T-helper 2 cell treated with Interferon-gamma antibody and Interleukin-4, amounts not matched to agents 5 μg/mL and 100 μg/mL, for 36 hours (primary cell): ENCODE results near the gene DDI2.
"Not testable (repeated sequence)": the region's sequence is repeated elsewhere in the genome, so short reads cannot be mapped to it uniquely, and the experiment has no call there.

ENCODE experiments used
- DNase-seq: peaks from one replicate; pipeline ENCODE4 v3.0.0; 2021; ENCODE audit warnings: low spot score
- H3K27ac Mint-ChIP-seq: one replicate; pipeline ENCODE4 v1.8.0; 2021; ENCODE audit warnings: mild to moderate bottlenecking, mixed read lengths
- H3K27me3 Mint-ChIP-seq: one replicate; pipeline ENCODE4 v1.8.0; 2021; ENCODE audit warnings: low read depth, mixed read lengths
- H3K36me3 Mint-ChIP-seq: one replicate; pipeline ENCODE4 v1.8.0; 2021; ENCODE audit warnings: low read depth, mixed read lengths
- H3K4me1 Mint-ChIP-seq: one replicate; pipeline ENCODE4 v1.8.0; 2021; ENCODE audit warnings: low read depth, mixed read lengths
- H3K4me3 Mint-ChIP-seq: one replicate; pipeline ENCODE4 v1.8.0; 2022; ENCODE audit warnings: mild to moderate bottlenecking, moderate library complexity, mixed read lengths
- H3K9me3 Mint-ChIP-seq: one replicate; pipeline ENCODE4 v1.8.0; 2021; ENCODE audit warnings: mixed read lengths

The DDI2 gene

DNA sequence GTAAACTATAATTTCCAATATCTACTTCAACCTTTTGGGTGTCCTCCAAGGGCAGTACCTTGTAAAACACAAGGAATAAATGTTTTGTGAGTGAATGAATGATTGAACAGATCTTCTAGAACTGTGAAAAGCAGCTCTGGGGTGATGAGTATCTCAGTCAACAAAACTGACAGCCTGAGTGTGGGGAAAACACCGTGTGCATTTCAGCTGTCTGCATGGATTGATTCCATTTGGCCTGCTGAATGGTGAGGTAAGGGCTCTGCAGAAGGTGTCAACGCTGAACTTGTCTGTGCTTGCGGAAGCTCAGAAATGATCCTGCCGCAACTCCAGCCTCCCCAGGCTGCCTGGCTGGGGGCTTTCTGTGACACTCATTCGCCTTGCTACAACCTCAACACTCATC lies 25.0 kb upstream of the DDI2 start:
- peaks cover 18% of the 10 kb centered on the region for H3K36me3 Mint-ChIP-seq
- DNase-seq: no peak
- H3K4me3 Mint-ChIP-seq: no peak overlapping the region
- no peak overlapping the region for H3K27ac Mint-ChIP-seq
- peaks cover 3% of the 10 kb centered on the region for H3K27me3 Mint-ChIP-seq
- peaks cover 1% of the 10 kb centered on the region for H3K4me1 Mint-ChIP-seq
- no peaks in the 10 kb centered on the region for H3K9me3 Mint-ChIP-seq

DNA sequence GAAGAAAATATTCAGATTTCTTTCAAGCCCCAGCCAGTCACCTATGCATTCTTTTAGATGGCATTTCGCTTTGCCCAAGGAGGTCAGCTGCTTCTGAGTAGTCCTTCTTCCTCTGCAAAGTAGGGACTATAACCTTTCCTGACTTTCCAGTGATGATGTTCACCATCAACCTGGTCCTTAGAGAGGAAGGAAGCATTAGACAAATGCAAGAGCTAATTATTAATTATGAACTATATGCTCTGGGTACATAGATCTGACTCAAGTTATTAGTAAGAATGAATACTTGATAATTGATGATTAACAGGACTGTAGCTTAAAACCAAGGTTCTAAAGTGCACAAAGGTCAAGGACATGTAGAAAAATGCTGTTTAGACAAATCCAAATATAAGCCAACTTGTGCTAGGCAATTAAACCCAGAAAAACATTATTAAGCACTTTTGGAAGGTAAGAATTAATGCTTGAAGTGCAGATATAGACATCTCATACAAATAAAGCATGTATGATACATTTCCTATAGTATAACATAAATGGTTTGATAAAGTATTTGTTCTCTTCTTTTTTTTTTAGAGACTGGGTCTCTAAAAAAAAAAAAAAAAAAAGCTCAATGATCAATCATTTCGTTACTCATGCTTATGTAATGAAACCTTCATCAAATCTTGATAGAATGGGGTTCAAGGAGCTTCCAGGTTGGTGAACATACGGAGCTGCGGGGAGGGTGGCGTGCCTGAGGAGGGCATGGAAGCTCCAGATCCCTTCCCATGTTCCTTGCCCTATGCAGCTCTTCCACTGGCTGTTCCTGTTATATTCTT lies 21.2 kb upstream of the DDI2 start:
- Mint-ChIP-seq H3K36me3 (peaks cover 3% of the 10 kb centered on the region), H3K27me3 (peaks cover 3% of the 10 kb centered on the region)
- DNase-seq: no peak

DNA sequence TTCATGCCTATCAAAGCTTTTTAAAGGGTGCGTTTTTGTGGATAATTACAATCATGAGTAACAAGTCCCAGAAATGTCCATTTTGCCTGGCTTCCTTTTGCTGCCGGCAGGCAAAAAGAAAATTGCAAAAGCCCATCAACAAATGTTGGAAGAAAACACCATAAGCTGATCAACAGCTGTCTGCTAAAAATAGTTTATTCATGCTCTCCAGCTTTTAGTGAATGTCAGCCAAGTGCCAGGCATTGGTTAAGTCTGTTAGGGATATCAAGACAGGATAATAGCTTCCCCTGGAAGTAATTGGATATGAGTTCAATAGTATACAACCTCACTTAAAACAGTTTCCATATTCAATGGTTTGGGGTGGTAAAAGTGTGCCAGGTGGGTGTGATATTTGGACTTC lies 18.8 kb upstream of the DDI2 start:
- Mint-ChIP-seq H3K27me3 (peaks cover 3% of the 10 kb centered on the region), H3K36me3 (peaks cover under 1% of the 10 kb centered on the region), H3K4me1 (peaks cover 2% of the 10 kb centered on the region), H3K4me3 (no peak overlapping the region), H3K27ac (no peak overlapping the region), H3K9me3 (no peaks in the 10 kb centered on the region)
- DNase-seq: no peak

More for the DNA sequence above, 21.2 kb upstream of the DDI2 start:
- Mint-ChIP-seq H3K4me1 (no peaks in the 10 kb centered on the region), H3K27ac (no peak overlapping the region), H3K9me3 (no peaks in the 10 kb centered on the region), H3K4me3 (no peak overlapping the region)

DNA sequence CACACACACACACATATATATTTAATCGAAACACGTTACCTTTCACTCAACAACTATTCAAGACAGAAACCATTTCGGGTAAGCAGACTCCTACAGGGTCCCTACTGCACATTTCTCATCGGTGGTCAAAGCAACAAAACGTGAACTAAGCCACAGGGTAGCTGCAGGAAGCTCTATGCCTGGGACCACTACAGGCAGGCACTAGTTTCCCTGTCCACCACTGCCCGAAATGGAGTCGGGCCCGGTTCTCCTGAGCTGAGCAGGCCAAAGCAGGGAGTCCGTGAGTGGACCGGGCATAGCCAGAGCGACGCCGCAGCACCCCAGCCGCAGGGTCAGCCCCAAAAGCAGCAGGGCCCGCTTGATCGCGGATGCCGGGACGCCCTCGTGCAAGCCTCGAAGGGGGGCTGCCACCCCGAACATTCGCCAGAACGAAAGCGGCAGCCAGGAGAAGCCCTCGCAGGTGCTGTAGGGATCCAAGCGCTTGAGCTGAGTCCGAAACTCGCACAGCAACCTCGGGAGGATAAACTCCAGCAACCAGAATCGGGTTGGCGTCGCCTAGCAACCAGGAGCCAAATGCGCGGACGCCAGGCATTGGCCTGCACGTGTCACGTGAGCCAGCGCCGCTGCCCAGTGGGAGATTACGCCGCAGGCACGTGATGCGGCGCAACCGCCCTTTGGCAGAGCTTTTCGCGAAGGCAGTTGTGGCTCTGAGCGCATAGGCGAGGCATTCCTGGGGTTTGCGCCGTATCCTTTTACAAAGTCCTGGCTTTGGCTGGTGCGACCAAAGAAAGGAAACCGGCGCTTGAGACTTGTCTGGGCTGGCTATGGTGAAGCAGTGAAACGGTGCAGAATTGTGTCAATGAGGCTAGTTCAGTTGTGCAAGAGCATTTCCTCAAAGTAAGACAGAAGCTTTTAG lies 13.9 kb upstream of the DDI2 start:
- H3K27ac Mint-ChIP-seq: peak overlapping the region; percentile 80
- H3K27me3 Mint-ChIP-seq: peaks cover 7% of the 10 kb centered on the region
- H3K4me1 Mint-ChIP-seq: peaks cover 9% of the 10 kb centered on the region
- DNase-seq: peak; percentile 91
- H3K36me3 Mint-ChIP-seq: no peaks in the 10 kb centered on the region
- H3K4me3 Mint-ChIP-seq: peak overlapping the region; percentile 83
- peaks cover 6% of the 10 kb centered on the region for H3K9me3 Mint-ChIP-seq

DNA sequence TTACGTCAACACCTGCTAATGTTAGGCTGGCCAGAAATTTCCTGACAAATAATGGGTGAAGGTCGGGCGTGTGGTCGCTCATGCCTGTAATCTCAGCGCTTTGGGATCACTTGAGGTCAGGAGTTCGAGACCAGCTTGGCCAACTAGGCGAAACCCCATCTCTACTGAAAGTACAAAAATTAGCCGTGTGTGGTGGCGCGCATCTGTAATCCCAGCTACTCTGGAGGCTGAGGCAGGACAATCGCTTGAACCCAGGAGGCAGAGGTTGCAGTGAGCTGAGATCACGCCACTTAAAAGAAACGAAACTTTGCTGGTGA lies 13.3 kb upstream of the DDI2 start:
- H3K9me3 Mint-ChIP-seq, H3K27me3 Mint-ChIP-seq, H3K36me3 Mint-ChIP-seq, H3K4me1 Mint-ChIP-seq, DNase-seq: not testable (repeated sequence)
- H3K27ac Mint-ChIP-seq: peak overlapping the region; percentile 80
- H3K4me3 Mint-ChIP-seq: peak overlapping the region; percentile 83

DNA sequence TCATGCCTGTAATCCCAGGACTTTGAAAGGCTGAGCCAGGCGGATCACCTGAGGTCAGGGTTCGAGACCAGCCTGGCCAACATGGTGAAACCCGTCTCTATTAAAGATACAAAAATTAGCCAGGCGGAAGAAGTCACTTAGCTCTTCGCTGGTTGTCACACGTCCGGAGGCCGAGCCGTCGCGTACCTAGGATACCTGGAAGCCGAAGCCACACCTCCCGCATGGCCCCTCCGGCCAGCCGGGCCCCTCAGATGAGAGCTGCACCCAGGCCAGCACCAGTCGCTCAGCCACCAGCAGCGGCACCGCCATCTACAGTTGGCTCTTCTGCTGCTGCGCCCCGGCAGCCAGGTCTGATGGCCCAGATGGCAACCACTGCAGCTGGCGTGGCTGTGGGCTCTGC lies 12.9 kb upstream of the DDI2 start:
- not testable (repeated sequence) for H3K27ac Mint-ChIP-seq, DNase-seq, H3K4me1 Mint-ChIP-seq, H3K36me3 Mint-ChIP-seq, H3K27me3 Mint-ChIP-seq, H3K9me3 Mint-ChIP-seq
- H3K4me3 Mint-ChIP-seq: peak overlapping the region; percentile 83

DNA sequence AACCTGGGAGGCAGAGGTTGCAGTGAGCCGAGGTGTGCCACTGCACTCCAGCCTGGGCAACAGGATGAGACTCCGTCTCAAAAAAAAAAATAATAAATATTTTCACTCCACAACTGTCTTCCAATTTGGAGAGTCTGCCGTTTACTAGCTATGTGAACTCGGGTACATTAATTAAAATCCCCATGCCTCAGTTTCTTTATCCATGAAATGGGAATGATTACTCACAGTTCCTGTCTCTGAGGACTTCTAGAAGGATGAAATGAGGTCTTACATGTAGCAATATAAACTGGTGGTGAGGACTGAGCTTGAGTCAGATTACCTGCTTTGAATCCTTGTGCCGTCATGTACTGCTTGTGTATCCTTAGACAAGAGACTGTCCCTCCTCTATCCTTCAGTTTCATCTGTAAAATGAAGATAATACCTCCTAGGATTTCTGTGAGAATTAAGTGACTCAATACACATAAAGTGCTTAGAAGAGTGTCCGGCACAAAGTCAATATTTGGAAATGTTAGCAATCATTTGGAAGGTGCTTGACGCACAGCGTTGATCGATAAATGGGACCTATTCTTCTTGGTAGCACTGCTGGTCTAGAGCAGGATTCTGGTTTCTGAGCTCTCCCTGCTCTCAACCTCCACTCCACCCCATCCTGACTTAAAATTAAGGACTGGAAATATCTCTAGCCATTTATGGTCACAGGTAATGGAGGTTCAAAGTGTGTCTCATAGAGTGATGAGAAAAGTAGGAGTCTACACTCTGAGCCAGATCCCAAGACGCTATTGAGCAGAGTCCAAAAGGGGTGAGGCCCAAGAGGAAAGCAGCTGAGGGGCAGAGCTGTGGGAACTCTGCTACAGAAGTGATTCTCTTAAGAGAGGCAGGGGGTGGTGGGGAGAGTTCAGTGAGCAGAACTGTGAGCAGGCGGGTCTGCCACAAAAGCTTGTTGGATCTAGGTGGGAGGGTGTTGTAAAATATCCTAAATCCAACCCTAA lies 11.6 kb upstream of the DDI2 start:
- DNase-seq: no peak
- Mint-ChIP-seq H3K4me3 (no peak overlapping the region), H3K27me3 (peaks cover 7% of the 10 kb centered on the region), H3K4me1 (peaks cover 9% of the 10 kb centered on the region), H3K27ac (no peak overlapping the region), H3K36me3 (no peaks in the 10 kb centered on the region), H3K9me3 (peaks cover 6% of the 10 kb centered on the region)

DNA sequence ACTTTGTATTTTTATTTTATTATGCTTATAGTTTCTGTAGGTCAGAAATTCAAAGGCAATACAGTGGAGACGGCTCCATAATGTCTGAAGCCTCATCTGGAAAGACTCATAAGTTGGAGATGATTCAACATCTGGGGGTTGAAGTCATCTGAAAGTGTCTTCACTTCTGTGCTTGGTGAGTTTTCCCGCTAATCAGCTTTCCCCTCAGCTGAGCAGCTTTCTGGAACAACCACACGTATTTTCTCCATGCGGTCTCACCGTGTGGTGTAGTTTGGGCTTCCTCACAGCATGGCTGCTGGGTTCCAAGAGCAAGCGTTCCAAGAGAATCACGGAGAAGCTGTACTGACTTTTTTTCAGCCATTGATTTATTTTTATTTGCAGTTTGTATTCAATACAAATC lies 7.6 kb upstream of the DDI2 start:
- H3K4me1 Mint-ChIP-seq: no peaks in the 10 kb centered on the region
- no peak overlapping the region for H3K27ac Mint-ChIP-seq
- DNase-seq: no peak

DNA sequence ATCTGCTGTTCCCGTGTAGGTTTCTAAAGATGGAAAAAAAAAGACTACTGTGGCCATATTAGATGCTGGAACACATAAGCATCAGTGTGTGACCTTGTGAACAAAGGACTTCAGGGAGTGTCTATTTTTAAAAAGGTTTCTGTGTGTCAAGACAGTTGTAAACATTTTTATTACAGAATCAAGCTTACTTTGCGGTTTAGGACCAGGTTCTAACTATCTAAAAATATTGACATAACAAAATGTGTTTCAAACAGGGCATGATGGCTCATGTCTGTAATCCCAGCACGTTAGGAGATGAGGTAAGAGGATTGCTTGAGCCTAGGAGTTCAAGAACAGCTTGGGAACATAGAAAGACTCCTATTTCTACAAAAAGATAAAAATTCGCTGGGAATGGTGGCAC lies 7.1 kb upstream of the DDI2 start:
- Mint-ChIP-seq H3K4me1 (no peaks in the 10 kb centered on the region), H3K9me3 (no peaks in the 10 kb centered on the region), H3K27me3 (peaks cover 4% of the 10 kb centered on the region), H3K27ac (no peak overlapping the region), H3K4me3 (no peak overlapping the region), H3K36me3 (no peaks in the 10 kb centered on the region)
- DNase-seq: no peak

More for the DNA sequence above, 7.6 kb upstream of the DDI2 start:
- Mint-ChIP-seq H3K9me3 (no peaks in the 10 kb centered on the region), H3K4me3 (no peak overlapping the region), H3K27me3 (peaks cover 4% of the 10 kb centered on the region), H3K36me3 (no peaks in the 10 kb centered on the region)

DNA sequence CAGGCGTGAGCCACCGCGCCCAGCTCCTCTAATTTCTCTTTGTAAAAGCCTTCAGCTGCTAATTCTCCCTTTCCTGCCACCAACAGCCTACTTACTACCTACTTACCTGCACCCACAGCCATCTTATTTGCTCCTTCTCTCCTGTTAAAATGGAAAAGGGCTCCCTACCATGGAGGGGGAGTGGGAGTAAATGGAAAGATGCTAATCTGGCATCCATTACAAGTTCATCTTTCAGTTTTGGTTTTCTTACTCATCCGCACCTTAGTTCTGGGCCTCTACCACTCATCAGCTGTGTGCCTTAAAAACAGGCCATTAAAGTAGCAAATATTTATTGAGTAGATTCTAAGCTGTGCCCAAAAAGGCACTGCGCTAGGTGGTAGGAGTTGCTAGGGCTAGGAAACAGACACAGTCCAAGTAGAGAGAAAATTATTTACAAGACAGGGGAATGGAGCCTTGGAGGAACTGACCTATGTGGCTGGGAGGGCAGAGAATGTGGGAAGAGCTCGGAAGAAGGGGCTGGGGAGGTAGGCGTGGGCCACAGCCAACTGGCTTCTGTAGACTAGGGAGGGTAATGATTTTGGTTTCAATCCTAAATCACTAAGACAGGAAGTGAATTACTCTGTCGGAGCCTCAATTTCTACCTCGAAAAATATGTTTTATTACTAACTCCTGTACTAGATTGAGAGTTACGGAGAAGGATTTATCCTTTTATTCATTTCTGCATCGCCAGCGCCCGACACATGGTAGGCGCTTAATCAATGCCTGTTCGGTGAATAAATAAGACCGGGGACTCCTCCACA lies 685 bp upstream of the DDI2 start:
- Mint-ChIP-seq H3K36me3 (peaks cover 8% of the 10 kb centered on the region), H3K9me3 (no peaks in the 10 kb centered on the region), H3K4me3 (peak overlapping the region; percentile 85), H3K4me1 (peaks cover 29% of the 10 kb centered on the region), H3K27me3 (no peaks in the 10 kb centered on the region), H3K27ac (peak overlapping the region; percentile 88)
- DNase-seq: no peak

DNA sequence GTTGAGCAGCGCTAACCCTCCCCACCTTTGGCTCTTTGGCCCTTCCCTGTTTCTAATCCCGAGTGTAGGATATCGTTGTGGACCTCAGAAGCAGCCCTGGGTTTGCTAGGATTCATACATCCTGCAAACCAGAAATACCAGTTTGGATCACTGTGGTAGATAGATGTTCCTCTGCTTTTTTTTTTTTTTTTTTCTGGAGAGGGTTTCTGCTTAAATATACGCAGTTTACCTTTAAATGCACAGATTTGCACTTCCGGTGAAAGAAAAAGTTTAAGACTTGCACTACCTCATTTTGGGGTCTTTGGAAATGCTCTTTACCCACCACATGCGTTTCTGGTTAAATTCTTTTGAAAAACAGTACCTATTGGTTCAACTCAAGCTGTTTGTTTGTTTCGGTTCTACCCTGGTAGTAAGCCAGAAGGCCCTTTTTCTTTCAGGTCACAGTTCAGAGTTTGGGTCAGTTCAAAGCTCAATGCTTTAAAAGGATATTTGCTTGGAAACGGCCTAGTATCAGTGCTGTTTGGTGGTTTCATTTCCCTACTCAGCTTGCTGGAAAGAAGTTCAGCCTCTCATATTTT lies 908 bp downstream of the DDI2 start:
- peak; percentile 26 for DNase-seq
- Mint-ChIP-seq H3K4me3 (peak overlapping the region; percentile 85), H3K27ac (peak overlapping the region; percentile 88), H3K27me3 (no peaks in the 10 kb centered on the region), H3K4me1 (peaks cover 38% of the 10 kb centered on the region), H3K9me3 (no peaks in the 10 kb centered on the region), H3K36me3 (peaks cover 11% of the 10 kb centered on the region)

DNA sequence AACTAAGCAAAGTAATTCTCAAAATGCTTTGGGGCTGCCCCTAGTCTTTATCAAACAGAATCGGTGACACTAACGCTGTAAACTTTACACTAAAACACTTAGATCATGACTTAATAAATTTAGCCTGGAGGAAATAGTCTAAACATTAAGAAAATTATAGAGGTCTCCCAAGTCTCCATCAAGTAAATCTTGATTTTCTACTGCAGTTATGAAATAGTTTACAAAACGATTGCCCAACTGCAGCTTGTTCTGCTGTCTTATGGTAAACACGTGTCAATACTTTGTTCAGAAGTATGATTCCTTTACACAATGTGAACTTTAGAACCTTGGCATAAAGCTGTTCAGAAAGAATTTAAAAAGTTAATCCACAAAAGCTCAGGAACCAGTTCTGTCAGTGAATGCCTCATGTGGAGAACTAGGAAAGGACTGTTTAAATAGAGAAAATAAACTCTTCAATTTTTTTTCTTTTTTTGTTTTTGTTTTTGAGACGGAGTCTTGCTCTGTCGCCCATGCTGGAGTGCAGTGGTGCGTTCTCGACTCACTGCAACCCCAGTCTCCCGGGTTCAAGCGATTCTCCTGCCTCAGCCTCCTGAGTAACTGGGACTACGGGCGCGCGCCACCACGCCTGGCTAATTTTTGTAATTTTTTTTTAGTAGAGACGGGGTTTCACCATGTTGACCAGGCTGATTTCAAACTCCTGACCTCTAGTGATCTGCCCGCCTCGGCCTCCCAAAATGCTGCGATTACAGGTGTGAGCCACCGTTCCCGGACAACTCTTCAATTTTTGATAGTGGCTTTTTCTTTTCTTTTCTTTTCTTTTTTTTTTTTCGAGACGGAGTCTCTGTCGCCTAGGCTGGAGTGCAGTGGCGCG lies 1.6 kb downstream of the DDI2 start:
- no peaks in the 10 kb centered on the region for H3K27me3 Mint-ChIP-seq
- no peak for DNase-seq
- peak overlapping the region; percentile 88 for H3K27ac Mint-ChIP-seq
- H3K4me1 Mint-ChIP-seq: peaks cover 38% of the 10 kb centered on the region
- peak overlapping the region; percentile 85 for H3K4me3 Mint-ChIP-seq
- H3K36me3 Mint-ChIP-seq: peaks cover 11% of the 10 kb centered on the region
- no peaks in the 10 kb centered on the region for H3K9me3 Mint-ChIP-seq
